IMR-90 (cell line): Measurements from ENCODE around the gene RETREG1. TPM values are rescaled to one million over a fixed set of nuclear protein-coding genes. Genes with fewer than 3 reads are reported as not detected.

ENCODE experiments used
- ATAC-seq: fragments of 200-7000 bp; cut with Tn5 transposase; 2 replicates; pipeline ENCODE4 v1.9.1; 2020; ENCODE audit warnings: low read depth, mild to moderate bottlenecking, moderate library complexity
- BruUV-seq: library from RNA; stranded (reverse); fragments of 400-500 nt; replicated peaks from 2 replicates; lab custom pipeline; 2021; lab: Mats Ljungman, UMichigan
- CTCF ChIA-PET: fragments of 300-600 bp; formaldehyde crosslinking; extraction: SDS; loops from one replicate; lab custom pipeline; 2021; ENCODE audit warnings: antibody characterized with exemption; lab: Yijun Ruan, JAX
- POLR2A ChIA-PET: fragments of 300-600 bp; sonication (Branson Sonifier 250); formaldehyde crosslinking; loops from one replicate; lab custom pipeline; 2022; ENCODE audit warnings: antibody characterized with exemption; ENCODE audit not compliant: unreplicated experiment; lab: Charles Lee
- DNase-seq: peaks from one replicate; pipeline ENCODE4 v3.0.0; 2013
- H2AFZ ChIP-seq: replicated peaks from 2 replicates; pipeline ENCODE3; 2013; ENCODE audit warnings: low read length, mild to moderate bottlenecking; ENCODE audit not compliant: poor library complexity
- H2AK5ac ChIP-seq: 2 replicates; pipeline ENCODE4 v1.6.1; 2013; ENCODE audit warnings: low read depth, low read length, inconsistent platforms
- H2AK9ac ChIP-seq: replicated peaks from 2 replicates; pipeline ENCODE3; 2013; ENCODE audit warnings: mild to moderate bottlenecking, low read depth, low read length, moderate library complexity; ENCODE audit not compliant: poor library complexity
- H2BK120ac ChIP-seq: 2 replicates; pipeline ENCODE4 v1.6.1; 2013; ENCODE audit warnings: low read depth, low read length, inconsistent platforms
- H2BK15ac ChIP-seq: 3 replicates; pipeline ENCODE4 v1.6.1; 2013; ENCODE audit warnings: low read depth, low read length, inconsistent platforms
- H2BK20ac ChIP-seq: 2 replicates; pipeline ENCODE4 v1.6.1; 2013; ENCODE audit warnings: low read depth, mild to moderate bottlenecking, inconsistent platforms, low read length, moderate library complexity
- H2BK5ac ChIP-seq: 2 replicates; pipeline ENCODE4 v1.6.1; 2013; ENCODE audit warnings: mild to moderate bottlenecking, low read depth, low read length, inconsistent platforms; ENCODE audit not compliant: poor library complexity, severe bottlenecking
- H3K14ac ChIP-seq: replicated peaks from 2 replicates; pipeline ENCODE4 v1.6.1; 2013; ENCODE audit warnings: low read depth, low read length, inconsistent platforms
- H3K18ac ChIP-seq: 2 replicates; pipeline ENCODE4 v1.6.1; 2013; ENCODE audit warnings: low read depth, low read length, control low read depth
- H3K23ac ChIP-seq: 2 replicates; pipeline ENCODE4 v1.6.1; 2013; ENCODE audit warnings: low read depth, low read length, inconsistent platforms
- H3K27ac ChIP-seq: 2 replicates; pipeline ENCODE4 v1.5.1; 2013; ENCODE audit warnings: mild to moderate bottlenecking, control low read depth, low read length; ENCODE audit not compliant: insufficient read depth
- H3K27me3 ChIP-seq: 2 replicates; pipeline ENCODE4 v1.6.1; 2013; ENCODE audit warnings: low read length; ENCODE audit not compliant: control insufficient read depth, insufficient read depth
- H3K36me3 ChIP-seq: 2 replicates; pipeline ENCODE4 v1.6.1; 2013; ENCODE audit warnings: low read length, mixed read lengths; ENCODE audit not compliant: control insufficient read depth, insufficient read depth
- H3K4ac ChIP-seq: 2 replicates; pipeline ENCODE4 v1.6.1; 2013; ENCODE audit warnings: low read depth, low read length, inconsistent platforms
- H3K4me1 ChIP-seq: 2 replicates; pipeline ENCODE4 v1.6.1; 2013; ENCODE audit warnings: low read length, mixed read lengths; ENCODE audit not compliant: control insufficient read depth, insufficient read depth
- H3K4me2 ChIP-seq: 2 replicates; pipeline ENCODE4 v1.6.1; 2013; ENCODE audit warnings: low read depth, mild to moderate bottlenecking, control low read depth, low read length, moderate library complexity
- H3K4me3 ChIP-seq: 2 replicates; pipeline ENCODE4 v1.5.1; 2013; ENCODE audit warnings: low read depth, mild to moderate bottlenecking, control low read depth, low read length, moderate library complexity; ENCODE audit not compliant: insufficient read depth
- H3K56ac ChIP-seq: 2 replicates; pipeline ENCODE4 v1.6.1; 2013; ENCODE audit warnings: low read length, inconsistent platforms; ENCODE audit not compliant: insufficient read depth; ENCODE audit errors: extremely low read depth
- H3K79me1 ChIP-seq, 2 experiments: 2 replicates each; pipeline ENCODE4 v1.6.1; 2013; ENCODE audit warnings: low read length in 2 of 2, inconsistent platforms in 1 of 2, low read depth in 1 of 2
- H3K9ac ChIP-seq: 2 replicates; pipeline ENCODE4 v1.6.1; 2013; ENCODE audit warnings: low read depth, low read length, control low read depth
- H3K9me1 ChIP-seq: 2 replicates; pipeline ENCODE4 v1.6.1; 2013; ENCODE audit warnings: low read length, inconsistent platforms; ENCODE audit not compliant: insufficient read depth
- H3K9me3 ChIP-seq: 2 replicates; pipeline ENCODE4 v1.6.1; 2013; ENCODE audit warnings: low read length; ENCODE audit not compliant: control insufficient read depth, insufficient read depth
- H4K20me1 ChIP-seq: 2 replicates; pipeline ENCODE4 v1.6.1; 2013; ENCODE audit warnings: low read length, inconsistent platforms; ENCODE audit not compliant: insufficient read depth
- H4K5ac ChIP-seq: 2 replicates; pipeline ENCODE4 v1.6.1; 2013; ENCODE audit warnings: mild to moderate bottlenecking, low read depth, low read length, control low read depth
- H4K8ac ChIP-seq, 2 experiments: 2 replicates each; pipeline ENCODE4 v1.6.1; 2013; ENCODE audit warnings: low read depth in 2 of 2, low read length in 2 of 2, control low read depth in 1 of 2, inconsistent platforms in 1 of 2
- H4K91ac ChIP-seq: 2 replicates; pipeline ENCODE4 v1.6.1; 2013; ENCODE audit warnings: low read depth, low read length, inconsistent platforms; ENCODE audit not compliant: insufficient read depth
- CTCF ChIP-seq: conservative IDR thresholded peaks from 2 replicates; pipeline ENCODE4 v1.5.1; 2012; ENCODE audit warnings: mild to moderate bottlenecking, low read depth, low read length, improper control_type of control experiment
- ELK1 ChIP-seq: fragments of 150-350 bp; IDR thresholded peaks from 2 replicates; pipeline ENCODE4 v1.6.1; 2016; ENCODE audit warnings: low read depth, mild to moderate bottlenecking, low read length, moderate library complexity, borderline replicate concordance
- FOS ChIP-seq: fragments of 150-350 bp; IDR thresholded peaks from 2 replicates; pipeline ENCODE4 v1.6.1; 2016; ENCODE audit warnings: low read depth, low read length
- MAFK ChIP-seq: IDR thresholded peaks from 2 replicates; pipeline ENCODE4 v1.6.1; 2012; ENCODE audit warnings: low read depth, low read length, improper control_type of control experiment
- MAZ ChIP-seq: IDR thresholded peaks from 2 replicates; pipeline ENCODE4 v1.6.1; 2012; ENCODE audit warnings: low read depth, mild to moderate bottlenecking, low read length, improper control_type of control experiment, moderate library complexity, borderline replicate concordance
- MXI1 ChIP-seq: IDR thresholded peaks from 2 replicates; pipeline ENCODE4 v1.6.1; 2012; ENCODE audit warnings: low read depth, mild to moderate bottlenecking, low read length, moderate library complexity, borderline replicate concordance
- POLR2A ChIP-seq: IDR thresholded peaks from 2 replicates; pipeline ENCODE4 v1.6.1; 2012; ENCODE audit warnings: mild to moderate bottlenecking, low read depth, low read length
- RFX5 ChIP-seq: IDR thresholded peaks from 2 replicates; pipeline ENCODE4 v1.8.0; 2012; ENCODE audit warnings: low read depth, mild to moderate bottlenecking, low read length, moderate library complexity
- WGBS, 2 experiments: methylation state at CpG; one replicate each; pipeline versions ENCODE4 v1.1.5 to v1.1.7; 2013; ENCODE audit warnings: missing lambda C conversion rate in 2 of 2; ENCODE audit not compliant: insufficient read length in 1 of 2; ENCODE audit errors: extremely low coverage in 2 of 2; 5-methylcytosine and 5-hydroxymethylcytosine counted together
- dilution Hi-C: fragments of 300-500 bp; cut with HindIII; formaldehyde crosslinking; loops from one replicate; pipeline ENCODE4 v1.14.3; 2018; ENCODE audit warnings: low sequenced_read_pairs; ENCODE audit not compliant: unreplicated experiment
- in situ Hi-C: fragments of 300-500 bp; cut with MboI; formaldehyde crosslinking; loops from 3 replicates; pipeline ENCODE4 v1.14.3; 2019; ENCODE audit warnings: low sequenced_read_pairs, inconsistent platforms, mixed read lengths
- intact Hi-C: fragments of 100-400 bp; cut with micrococcal nuclease; formaldehyde crosslinking; loops from 2 replicates; pipeline ENCODE4 v1.10.0; 2022
- polyA plus RNA-seq, 3 experiments: library from polyadenylated mRNA; depleted of rRNA; stranded (reverse); fragments of >200 nt; gene quantifications; 2 replicates each; pipeline ENCODE4 v1.2.3, GENCODE V29; 2012; ENCODE audit warnings: low replicate concordance in 1 of 3
- total RNA-seq: library from RNA; depleted of rRNA; stranded (reverse); fragments of >200 nt; gene quantifications from 2 replicates; pipeline ENCODE4 v1.2.3, GENCODE V29; 2012
- TF ChIP-seq, protein P1 (sequence below): fragments of 150-350 bp; IDR thresholded peaks from 2 replicates; pipeline ENCODE4 v1.6.1; 2017; ENCODE audit warnings: mild to moderate bottlenecking, antibody characterized with exemption, low read length, low read depth

RETREG1 gene
- total and polyA plus RNA-seq, 2 of the 4 experiments (the other 2 are of a cell fraction): not detected

DNA sequence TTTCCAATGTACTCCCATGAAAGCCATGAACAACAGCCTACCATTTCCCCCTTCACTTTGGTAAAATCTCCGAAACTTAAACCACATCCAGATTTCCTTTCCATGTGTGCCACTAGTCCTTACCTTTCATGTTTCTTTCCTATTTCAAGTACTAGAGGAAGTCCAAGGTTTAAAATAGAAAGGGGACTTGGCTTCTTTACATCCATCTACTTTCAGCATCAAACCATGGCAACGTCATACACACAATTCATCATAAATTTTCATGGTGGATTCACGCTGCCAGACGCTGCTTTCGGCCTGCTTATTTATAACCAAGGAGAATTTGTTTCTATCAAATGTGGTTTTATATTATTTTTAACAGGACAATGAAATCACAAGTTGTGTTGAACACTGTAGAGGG, 92.5 kb downstream of the RETREG1 start:
- Histone ChIP-seq H3K9me1 (no peaks in the 10 kb centered on the region), H3K14ac (no peak overlapping the region), H2AFZ (no peak overlapping the region), H3K4me1 (no peaks in the 10 kb centered on the region), H3K27ac (no peak overlapping the region), H3K18ac (no peak overlapping the region), H3K56ac (no peak overlapping the region), H2BK15ac (no peak overlapping the region), H3K9me3 (no peaks in the 10 kb centered on the region; the same call in 1 of the 2 replicates), H3K79me1 (no peaks in the 10 kb centered on the region), H2AK5ac (no peak overlapping the region), H3K4ac (no peak overlapping the region), H2AK9ac (no peak overlapping the region), H2BK5ac (no peak overlapping the region), H4K20me1 (no peaks in the 10 kb centered on the region), H4K91ac (no peak overlapping the region), H3K23ac (no peak overlapping the region), H3K4me3 (no peak overlapping the region), H2BK120ac (no peak overlapping the region), H4K8ac (no peak overlapping the region), H3K36me3 (no peaks in the 10 kb centered on the region), H2BK20ac (no peak overlapping the region), H3K9ac (no peak overlapping the region), H4K5ac (no peak overlapping the region), H3K27me3 (peaks cover 26% of the 10 kb centered on the region), H3K4me2 (no peak overlapping the region)
- BruUV-seq: no TSS peak
- 60% methylated on average over 1 of the region's 5 CpGs; no CpG with 5 or more reads in 1 of the 2 experiments for WGBS, 2 experiments
- in situ Hi-C loops (no loop called here), dilution Hi-C loops (no loop called here), intact Hi-C loops (no loop called here)
- CTCF ChIA-PET: no interaction called here
- ATAC-seq: no peak
- TF ChIP-seq RFX5 (no peak), MAFK (no peak), MAZ (no peak), POLR2A (no peak), ELK1 (no peak), FOS (no peak), CTCF (no peak), MXI1 (no peak)
- TF ChIP-seq, protein P1, sequence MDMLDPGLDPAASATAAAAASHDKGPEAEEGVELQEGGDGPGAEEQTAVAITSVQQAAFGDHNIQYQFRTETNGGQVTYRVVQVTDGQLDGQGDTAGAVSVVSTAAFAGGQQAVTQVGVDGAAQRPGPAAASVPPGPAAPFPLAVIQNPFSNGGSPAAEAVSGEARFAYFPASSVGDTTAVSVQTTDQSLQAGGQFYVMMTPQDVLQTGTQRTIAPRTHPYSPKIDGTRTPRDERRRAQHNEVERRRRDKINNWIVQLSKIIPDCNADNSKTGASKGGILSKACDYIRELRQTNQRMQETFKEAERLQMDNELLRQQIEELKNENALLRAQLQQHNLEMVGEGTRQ: no peak
- DNase-seq: no peak
- POLR2A ChIA-PET: no interaction called here
